ENCODE measurements around the gene MEIOC.
"Not testable (repeated sequence)": the region's sequence is repeated elsewhere in the genome, so short reads cannot be mapped to it uniquely, and the experiment has no call there.

Gene MEIOC

GRCh38 chr17:44647736-44648135 is 8.5 kb upstream of the MEIOC start:
- DNase-seq (ENCODE audit: low read depth): no peak

- DNase-seq (ENCODE audit: low read depth): no peak
Measured at GRCh38 chr17:44648963-44649362, 7.3 kb upstream of the MEIOC start.

- no peak for DNase-seq (ENCODE audit: low read depth)
Measured at GRCh38 chr17:44651228-44651627, 5.0 kb upstream of the MEIOC start.

- no peak for DNase-seq (ENCODE audit: low read depth)
Measured at GRCh38 chr17:44652727-44653126, 3.5 kb upstream of the MEIOC start.

GRCh38 chr17:44653384-44653783 is 2.9 kb upstream of the MEIOC start:
- no peak for DNase-seq (ENCODE audit: low read depth)

- DNase-seq (ENCODE audit: low read depth): no peak
Measured at GRCh38 chr17:44653954-44654353, 2.3 kb upstream of the MEIOC start.

- DNase-seq (ENCODE audit: low read depth): no peak
Measured at GRCh38 chr17:44661835-44662234, 5.6 kb downstream of the MEIOC start.

GRCh38 chr17:44663095-44663494 is 6.8 kb downstream of the MEIOC start:
- no peak for DNase-seq (ENCODE audit: low read depth)

GRCh38 chr17:44664867-44665266 is 8.6 kb downstream of the MEIOC start:
- no peak for DNase-seq (ENCODE audit: low read depth)

GRCh38 chr17:44666006-44666405 is 9.7 kb downstream of the MEIOC start:
- DNase-seq (ENCODE audit: low read depth): no peak

- no peak for DNase-seq (ENCODE audit: low read depth)
Measured at GRCh38 chr17:44672479-44673093, 16.3 kb downstream of the MEIOC start.

- no peak for DNase-seq (ENCODE audit: low read depth)
Measured at GRCh38 chr17:44673893-44674292, 17.6 kb downstream of the MEIOC start.

GRCh38 chr17:44677136-44677535 is 20.9 kb downstream of the MEIOC start:
- DNase-seq (ENCODE audit: low read depth): no peak

- DNase-seq (ENCODE audit: low read depth): not testable (repeated sequence)
Measured at GRCh38 chr17:44683303-44683702, 27.0 kb downstream of the MEIOC start.

GRCh38 chr17:44687756-44688155 is 31.5 kb downstream of the MEIOC start:
- DNase-seq (ENCODE audit: low read depth): no peak

- DNase-seq (ENCODE audit: low read depth): no peak
Measured at GRCh38 chr17:44688200-44688599, 31.9 kb downstream of the MEIOC start.

GRCh38 chr17:44688675-44689476 is 32.6 kb downstream of the MEIOC start:
- DNase-seq (ENCODE audit: low read depth): no peak

GRCh38 chr17:44689477-44690217 is 33.4 kb downstream of the MEIOC start, which contains the start of gene CCDC43:
CCDC43 (minus strand) TSS chr17:44689776; CDS start chr17:44689753, 23 bp downstream.
- peak; percentile 87 for DNase-seq (ENCODE audit: low read depth)

GRCh38 chr17:44690746-44691306 is 34.6 kb downstream of the MEIOC start:
- DNase-seq (ENCODE audit: low read depth): not testable (repeated sequence)

GRCh38 chr17:44693609-44694008 is 37.3 kb downstream of the MEIOC start:
- DNase-seq (ENCODE audit: low read depth): no peak

GRCh38 chr17:44700288-44700687 is 44.0 kb downstream of the MEIOC start:
- not testable (repeated sequence) for DNase-seq (ENCODE audit: low read depth)

- DNase-seq (ENCODE audit: low read depth): no peak
Measured at GRCh38 chr17:44707755-44708400, 51.6 kb downstream of the MEIOC start.

Measured in activated gamma-delta T cell treated with anti-CD3 and anti-CD28 coated beads, Interleukin-2, amount 50 U/mL, for 16 hours (primary cell).